Measurements from ENCODE around the gene DYRK4. TPM values are rescaled to one million over a fixed set of nuclear protein-coding genes. Genes with fewer than 3 reads are reported as not detected.
"Not testable (repeated sequence)": the region's sequence is repeated elsewhere in the genome, so short reads cannot be mapped to it uniquely, and the experiment has no call there.

The DYRK4 gene
- 40.8 TPM for total RNA-seq (2013)
- polyA plus RNA-seq: 10 to 100 TPM; 17.4 to 26.9 (median 22.4) TPM
- polyA minus RNA-seq: 11.4 and 16.8 TPM in 2 replicates
- total RNA-seq: 0.64 to 8.9 (median 2.7) reads per million in 11 experiments

- H3K4me1 ChIP-seq (ENCODE audit: control insufficient read depth in 1 of 2, insufficient read depth in 2 of 2, low read length in 2 of 2): peaks cover 57 to 62% of the 10 kb centered on the region in 2 donors
- peak within 1 kb of the TSS; percentile 31 to 74 (median 47) for H3K4me3 ChIP-seq (replicated peaks in 1 of 3; ENCODE audit: low read depth in 2 of 3, low read length in 3 of 3)
- H2AFZ ChIP-seq (ENCODE audit: insufficient read depth, low read depth, low read length, poor library complexity, severe bottlenecking): peak within 1 kb of the TSS; percentile 87
- H3K79me2 ChIP-seq (ENCODE audit: insufficient read depth, low read length): no peaks in the 10 kb centered on the region
- Mint-ChIP-seq H3K36me3 (peaks cover 2 to 8% of the 10 kb centered on the region in 2 donors), H3K27ac (peak within 1 kb of the TSS; percentile 53 to 93 (median 80)), H3K9me3 (no peaks in the 10 kb centered on the region), H3K4me1 (peaks cover 58% of the 10 kb centered on the region), H3K27me3 (ENCODE audit: low read depth in 3 of 3) (peaks cover 0 to 6% (median 0%) of the 10 kb centered on the region in 3 donors), H3K4me3 (peak within 1 kb of the TSS; percentile 91 to 92)
- intact Hi-C loops (cut with micrococcal nuclease): loop anchor here in 1 of 2 donors (2.0 kb wide), 1 partner anchor 19 kb away; no protein-coding TSS in a partner anchor
- H3K9ac ChIP-seq (ENCODE audit: insufficient read depth, low read length, poor library complexity, severe bottlenecking): peak within 1 kb of the TSS; percentile 50
- no peak for TF ChIP-seq CTCF (IDR thresholded peaks at IDR 0.05)
- DNase-seq: peak; percentile 67 to 73 (median 70)
- H3K4me2 ChIP-seq (replicated peaks; ENCODE audit: extremely low read depth, low read length, poor library complexity, severe bottlenecking): peak within 1 kb of the TSS; percentile 81
- no peaks in the 10 kb centered on the region for H3K9me3 ChIP-seq (replicated peaks in 1 of 2; ENCODE audit: control insufficient read depth in 1 of 2, insufficient read depth in 1 of 2, low read length in 2 of 2)
- no peaks in the 10 kb centered on the region for H3K36me3 ChIP-seq (replicated peaks in 1 of 2; ENCODE audit: control insufficient read depth in 1 of 2, insufficient read depth in 2 of 2, low read length in 2 of 2)
- no peaks in the 10 kb centered on the region for H3K27me3 ChIP-seq (ENCODE audit: control insufficient read depth in 2 of 2, insufficient read depth in 2 of 2, low read length in 2 of 2)
- WGBS (ENCODE audit: insufficient coverage): 15% methylated on average over 44 of the region's 44 CpGs
- H3K27ac ChIP-seq (ENCODE audit: low read depth in 1 of 2, low read length in 2 of 2): peak within 1 kb of the TSS; percentile 50 to 56
- no peaks in the 10 kb centered on the region for H4K20me1 ChIP-seq (ENCODE audit: insufficient read depth, low read length)
Observed at GRCh38 chr12:4562034-4562657, at the start of gene DYRK4. TSS of gene DYRK4 (plus strand) at chr12:4562208. CDS start at chr12:4562246, 38 bp downstream.

GRCh38 chr12:4518106-4518728, 43.8 kb upstream of the DYRK4 start:
- Histone ChIP-seq H3K79me2 (ENCODE audit: insufficient read depth, low read length) (no peaks in the 10 kb centered on the region), H3K36me3 (replicated peaks in 1 of 2; ENCODE audit: control insufficient read depth in 1 of 2, insufficient read depth in 2 of 2, low read length in 2 of 2) (peaks cover 51 to 67% of the 10 kb centered on the region in 2 donors), H3K4me2 (replicated peaks; ENCODE audit: extremely low read depth, low read length, poor library complexity, severe bottlenecking) (no peak overlapping the region), H3K27me3 (ENCODE audit: control insufficient read depth in 2 of 2, insufficient read depth in 2 of 2, low read length in 2 of 2) (no peaks in the 10 kb centered on the region), H2AFZ (ENCODE audit: insufficient read depth, low read depth, low read length, poor library complexity, severe bottlenecking) (no peak overlapping the region), H3K27ac (ENCODE audit: low read depth in 1 of 2, low read length in 2 of 2) (no peak overlapping the region), H3K4me1 (ENCODE audit: control insufficient read depth in 1 of 2, insufficient read depth in 2 of 2, low read length in 2 of 2) (no peaks in the 10 kb centered on the region), H4K20me1 (ENCODE audit: insufficient read depth, low read length) (no peaks in the 10 kb centered on the region), H3K9me3 (replicated peaks in 1 of 2; ENCODE audit: control insufficient read depth in 1 of 2, insufficient read depth in 1 of 2, low read length in 2 of 2) (no peaks in the 10 kb centered on the region), H3K9ac (ENCODE audit: insufficient read depth, low read length, poor library complexity, severe bottlenecking) (no peak overlapping the region), H3K4me3 (replicated peaks in 1 of 3; ENCODE audit: low read depth in 2 of 3, low read length in 3 of 3) (no peak overlapping the region)
- Mint-ChIP-seq H3K36me3 (peaks cover 54 to 59% of the 10 kb centered on the region in 2 donors), H3K4me1 (no peaks in the 10 kb centered on the region), H3K9me3 (peaks cover 0 to 3% (median 0%) of the 10 kb centered on the region in 7 donors), H3K27ac (no peak overlapping the region), H3K27me3 (ENCODE audit: low read depth in 3 of 3) (no peaks in the 10 kb centered on the region), H3K4me3 (no peak overlapping the region)
- no CpG with 5 or more reads among the region's 5 CpGs for WGBS (ENCODE audit: insufficient coverage)
- intact Hi-C loops (cut with micrococcal nuclease): no loop called here
- no peak for TF ChIP-seq CTCF (IDR thresholded peaks at IDR 0.05)
- no peak for DNase-seq

GRCh38 chr12:4523443-4523842, 38.6 kb upstream of the DYRK4 start:
- not testable (repeated sequence) for H3K27me3 ChIP-seq (ENCODE audit: control insufficient read depth in 2 of 2, insufficient read depth in 2 of 2, low read length in 2 of 2); DNase-seq; H3K4me2 ChIP-seq (replicated peaks; ENCODE audit: extremely low read depth, low read length, poor library complexity, severe bottlenecking); H3K27ac ChIP-seq (ENCODE audit: low read depth in 1 of 2, low read length in 2 of 2); H3K9ac ChIP-seq (ENCODE audit: insufficient read depth, low read length, poor library complexity, severe bottlenecking); H3K27me3 Mint-ChIP-seq (ENCODE audit: low read depth in 3 of 3); H3K79me2 ChIP-seq (ENCODE audit: insufficient read depth, low read length); H3K9me3 Mint-ChIP-seq; H3K27ac Mint-ChIP-seq; H3K4me1 ChIP-seq (ENCODE audit: control insufficient read depth in 1 of 2, insufficient read depth in 2 of 2, low read length in 2 of 2); H3K4me1 Mint-ChIP-seq; H3K4me3 Mint-ChIP-seq; H3K4me3 ChIP-seq (replicated peaks in 1 of 3; ENCODE audit: low read depth in 2 of 3, low read length in 3 of 3); H2AFZ ChIP-seq (ENCODE audit: insufficient read depth, low read depth, low read length, poor library complexity, severe bottlenecking); H3K9me3 ChIP-seq (replicated peaks in 1 of 2; ENCODE audit: control insufficient read depth in 1 of 2, insufficient read depth in 1 of 2, low read length in 2 of 2); H4K20me1 ChIP-seq (ENCODE audit: insufficient read depth, low read length)
- peaks cover 60 to 62% of the 10 kb centered on the region in 2 donors for H3K36me3 Mint-ChIP-seq
- WGBS (ENCODE audit: insufficient coverage): no CpG with 5 or more reads among the region's 7 CpGs
- intact Hi-C loops (cut with micrococcal nuclease): loop anchor here (5.0 to 10.0 kb wide), 2 partner anchors 101 to 219 kb away; no protein-coding TSS in a partner anchor
- peaks cover 48 to 75% of the 10 kb centered on the region in 2 donors for H3K36me3 ChIP-seq (replicated peaks in 1 of 2; ENCODE audit: control insufficient read depth in 1 of 2, insufficient read depth in 2 of 2, low read length in 2 of 2)

Data from CD14-positive monocyte (primary cell).